Measurements from ENCODE around the gene FBXL13. TPM values are rescaled to one million over a fixed set of nuclear protein-coding genes. Genes with fewer than 3 reads are reported as not detected.
"Not testable (repeated sequence)": the region's sequence is repeated elsewhere in the genome, so short reads cannot be mapped to it uniquely, and the experiment has no call there.

FBXL13 gene
- total and polyA plus RNA-seq, 2 of the 8 experiments (the other 6 are each of a cell fraction or from before 2014, with no cell fraction given): 1.2 to 2.8 TPM

- no peak for TF ChIP-seq RFX5 (IDR thresholded peaks at IDR 0.05; ENCODE audit: borderline replicate concordance, low read depth, low read length)
Observed at GRCh38 chr7:102996957-102997356, 77.6 kb downstream of the FBXL13 start (continued).

- H3K4me3 ChIP-seq (ENCODE audit: extremely low read depth in 1 of 4, insufficient read depth in 2 of 4, low read depth in 3 of 4, low read length in 4 of 4); H3K14ac ChIP-seq (ENCODE audit: insufficient read length); H2AFZ ChIP-seq (ENCODE audit: low read length); H4K91ac ChIP-seq (replicated peaks; ENCODE audit: insufficient read length, low read length); H3K9me3 ChIP-seq (ENCODE audit: insufficient read depth in 2 of 2, low read depth in 1 of 2, low read length in 1 of 2); H4K8ac ChIP-seq (ENCODE audit: extremely low read depth, insufficient read depth, low read length); H2BK12ac ChIP-seq (ENCODE audit: low read depth, low read length); POLR2A ChIA-PET (ENCODE audit: partially characterized antibody); H3K4me1 ChIP-seq (replicated peaks in 1 of 4; ENCODE audit: control insufficient read depth in 3 of 4, insufficient read depth in 4 of 4, low read length in 3 of 4); H3K27ac ChIP-seq (ENCODE audit: low read depth, low read length); H3K9ac ChIP-seq (replicated peaks in 1 of 4; ENCODE audit: extremely low read depth in 1 of 4, low read depth in 3 of 4, low read length in 3 of 4); H3K18ac ChIP-seq (ENCODE audit: extremely low read depth, low read length); H3K79me1 ChIP-seq (ENCODE audit: low read depth, low read length); H3K4me2 ChIP-seq (ENCODE audit: insufficient read depth in 1 of 2, low read depth in 2 of 2, low read length in 2 of 2); H3K4ac ChIP-seq (replicated peaks; ENCODE audit: insufficient read length, low read depth, low read length); H3K23me2 ChIP-seq (ENCODE audit: low read depth, low read length); H2BK20ac ChIP-seq (ENCODE audit: low read length); FAIRE-seq; H3K27me3 ChIP-seq (replicated peaks in 1 of 4; ENCODE audit: control insufficient read depth in 3 of 4, extremely low read depth in 1 of 4, insufficient read depth in 3 of 4, low read length in 3 of 4); H2BK120ac ChIP-seq (replicated peaks; ENCODE audit: low read depth, low read length); H3K36me3 ChIP-seq (ENCODE audit: control insufficient read depth in 2 of 4, insufficient read depth in 4 of 4, low read length in 3 of 4); H2AK5ac ChIP-seq (ENCODE audit: low read depth, low read length); H3K79me2 ChIP-seq (ENCODE audit: control insufficient read depth in 1 of 2, insufficient read depth in 2 of 2, low read length in 2 of 2); H3K56ac ChIP-seq (replicated peaks; ENCODE audit: insufficient read length, low read depth, low read length); H3K23ac ChIP-seq (ENCODE audit: insufficient read length); H4K20me1 ChIP-seq (replicated peaks in 1 of 2; ENCODE audit: control insufficient read depth in 1 of 2, insufficient read depth in 2 of 2, low read length in 2 of 2); H2BK5ac ChIP-seq (ENCODE audit: low read depth, low read length); DNase-seq (ENCODE audit: low read depth in 1 of 2, low spot score in 2 of 2); H4K5ac ChIP-seq (ENCODE audit: insufficient read length, low read depth, low read length); H2BK15ac ChIP-seq (ENCODE audit: low read length): not testable (repeated sequence)
- CTCF ChIA-PET (ENCODE audit: partially characterized antibody): interaction anchor here (0.8 kb wide), 1 partner anchor 21 kb away, joined by 4 read pairs; no protein-coding TSS in a partner anchor
- WGBS, 2 experiments (ENCODE audit: extremely low coverage in 1 of 2, insufficient coverage in 1 of 2, insufficient read length in 1 of 2, insufficient replicate concordance in 2 of 2, low coverage in 1 of 2, low lambda C conversion rate in 2 of 2, missing lambda C conversion rate in 1 of 2): 91% methylated on average over 5 of the region's 5 CpGs; no CpG with 5 or more reads in 1 of the 2 experiments
Observed at GRCh38 chr7:102995609-102996008, 79.0 kb downstream of the FBXL13 start.

All from H1 (cell line).